PFSK-1 (cell line): ENCODE results near the gene CALD1.

Source experiments
- FOXP2 ChIP-seq: optimal IDR thresholded peaks from 2 replicates; pipeline ENCODE3; 2011; ENCODE audit warnings: borderline replicate concordance, control low read depth, inconsistent platforms; ENCODE audit not compliant: insufficient read depth; ENCODE audit errors: extremely low read length, extremely low read depth
- POLR2AphosphoS5 ChIP-seq: IDR thresholded peaks from 2 replicates; pipeline ENCODE4 v1.6.1; 2012; ENCODE audit warnings: low read depth, mild to moderate bottlenecking, control low read depth, low read length, moderate library complexity
- SIN3A ChIP-seq: IDR thresholded peaks from 2 replicates; pipeline ENCODE4 v1.6.1; 2012; ENCODE audit warnings: mild to moderate bottlenecking, low read length, moderate library complexity, borderline replicate concordance; ENCODE audit not compliant: insufficient read depth
- TAF1 ChIP-seq: IDR thresholded peaks from 2 replicates; pipeline ENCODE4 v1.6.1; 2012; ENCODE audit warnings: low read length, control low read depth, borderline replicate concordance; ENCODE audit not compliant: insufficient read depth
- TF ChIP-seq, protein P1 (sequence below), 2 experiments: IDR thresholded peaks; 2 replicates each; pipeline versions ENCODE4 v1.6.1 to v1.8.0; 2011 to 2012; ENCODE audit warnings: low read depth in 2 of 2, low read length in 2 of 2, control low read depth in 1 of 2, inconsistent platforms in 1 of 2, mild to moderate bottlenecking in 1 of 2, moderate library complexity in 1 of 2; ENCODE audit not compliant: insufficient read depth in 1 of 2

Gene CALD1

DNA sequence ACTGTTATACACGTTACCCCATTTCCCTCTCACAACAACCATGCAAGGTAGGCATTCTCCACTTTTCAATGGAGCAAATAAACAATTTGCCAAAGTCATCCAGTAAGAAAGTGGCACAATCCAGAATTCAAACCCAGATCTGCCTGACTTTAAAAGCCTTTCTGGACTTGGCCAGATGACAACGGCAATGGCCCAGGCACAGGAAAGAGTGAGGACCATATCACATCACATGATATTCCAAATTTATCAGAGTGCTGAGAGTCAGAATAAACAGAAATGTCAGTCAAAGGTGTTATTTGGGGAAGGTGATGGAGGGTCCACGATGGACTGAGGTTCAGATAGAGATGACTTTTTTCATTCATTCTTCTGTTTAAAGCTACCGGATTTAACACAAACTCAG lies 48.0 kb downstream of the CALD1 start:
- TF ChIP-seq, protein P1, sequence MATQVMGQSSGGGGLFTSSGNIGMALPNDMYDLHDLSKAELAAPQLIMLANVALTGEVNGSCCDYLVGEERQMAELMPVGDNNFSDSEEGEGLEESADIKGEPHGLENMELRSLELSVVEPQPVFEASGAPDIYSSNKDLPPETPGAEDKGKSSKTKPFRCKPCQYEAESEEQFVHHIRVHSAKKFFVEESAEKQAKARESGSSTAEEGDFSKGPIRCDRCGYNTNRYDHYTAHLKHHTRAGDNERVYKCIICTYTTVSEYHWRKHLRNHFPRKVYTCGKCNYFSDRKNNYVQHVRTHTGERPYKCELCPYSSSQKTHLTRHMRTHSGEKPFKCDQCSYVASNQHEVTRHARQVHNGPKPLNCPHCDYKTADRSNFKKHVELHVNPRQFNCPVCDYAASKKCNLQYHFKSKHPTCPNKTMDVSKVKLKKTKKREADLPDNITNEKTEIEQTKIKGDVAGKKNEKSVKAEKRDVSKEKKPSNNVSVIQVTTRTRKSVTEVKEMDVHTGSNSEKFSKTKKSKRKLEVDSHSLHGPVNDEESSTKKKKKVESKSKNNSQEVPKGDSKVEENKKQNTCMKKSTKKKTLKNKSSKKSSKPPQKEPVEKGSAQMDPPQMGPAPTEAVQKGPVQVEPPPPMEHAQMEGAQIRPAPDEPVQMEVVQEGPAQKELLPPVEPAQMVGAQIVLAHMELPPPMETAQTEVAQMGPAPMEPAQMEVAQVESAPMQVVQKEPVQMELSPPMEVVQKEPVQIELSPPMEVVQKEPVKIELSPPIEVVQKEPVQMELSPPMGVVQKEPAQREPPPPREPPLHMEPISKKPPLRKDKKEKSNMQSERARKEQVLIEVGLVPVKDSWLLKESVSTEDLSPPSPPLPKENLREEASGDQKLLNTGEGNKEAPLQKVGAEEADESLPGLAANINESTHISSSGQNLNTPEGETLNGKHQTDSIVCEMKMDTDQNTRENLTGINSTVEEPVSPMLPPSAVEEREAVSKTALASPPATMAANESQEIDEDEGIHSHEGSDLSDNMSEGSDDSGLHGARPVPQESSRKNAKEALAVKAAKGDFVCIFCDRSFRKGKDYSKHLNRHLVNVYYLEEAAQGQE (IDR thresholded peaks at IDR 0.05; ENCODE audit: insufficient read depth in 1 of 2, low read depth in 2 of 2, low read length in 2 of 2), result no peak
- TF ChIP-seq POLR2AphosphoS5 (no peak), TAF1 (no peak), FOXP2 (no peak), SIN3A (no peak)

DNA sequence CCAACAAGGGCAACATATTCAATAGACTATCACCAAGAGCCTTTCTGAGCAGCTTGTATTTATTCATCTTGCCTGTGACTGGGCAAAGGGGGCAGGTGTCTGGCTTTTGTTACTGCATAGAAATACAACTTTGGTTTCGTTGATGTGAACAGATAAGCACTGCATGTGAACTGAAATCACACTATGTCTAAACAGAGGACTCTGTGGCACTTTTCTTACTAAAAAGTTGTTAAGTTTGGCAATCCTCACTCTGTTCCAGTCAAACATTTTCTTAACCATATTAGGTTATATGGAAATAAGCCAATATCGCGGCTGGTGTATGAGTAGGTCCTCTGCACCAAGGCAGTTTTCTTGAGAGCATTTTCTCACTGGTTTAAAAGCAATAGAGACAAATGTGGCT lies 48.5 kb downstream of the CALD1 start:
- TF ChIP-seq FOXP2 (no peak), SIN3A (no peak), POLR2AphosphoS5 (no peak), TAF1 (no peak)
- TF ChIP-seq, protein P1 (IDR thresholded peaks at IDR 0.05; ENCODE audit: insufficient read depth in 1 of 2, low read depth in 2 of 2, low read length in 2 of 2), result no peak

DNA sequence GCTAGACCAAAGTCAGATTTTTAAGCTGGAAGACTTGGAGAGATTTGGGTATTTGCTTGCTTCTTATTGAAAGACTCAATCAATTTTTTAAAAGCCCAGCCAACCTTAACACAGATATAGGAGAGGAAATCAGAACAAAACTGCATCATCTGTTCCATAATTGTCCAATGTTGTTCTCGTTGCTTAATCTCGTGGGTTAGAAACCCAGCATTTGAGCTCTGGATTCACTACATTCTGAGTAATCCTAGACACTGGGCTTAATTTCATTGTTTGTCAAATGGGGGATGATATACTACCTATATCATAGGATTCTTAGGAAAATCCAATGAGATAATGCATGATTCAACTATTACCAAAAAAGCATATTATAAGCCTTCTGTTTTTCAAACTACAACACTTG lies 48.9 kb downstream of the CALD1 start:
- TF ChIP-seq POLR2AphosphoS5 (no peak), TAF1 (no peak), FOXP2 (no peak), SIN3A (no peak)
- TF ChIP-seq, protein P1 (IDR thresholded peaks at IDR 0.05; ENCODE audit: insufficient read depth in 1 of 2, low read depth in 2 of 2, low read length in 2 of 2), result no peak

DNA sequence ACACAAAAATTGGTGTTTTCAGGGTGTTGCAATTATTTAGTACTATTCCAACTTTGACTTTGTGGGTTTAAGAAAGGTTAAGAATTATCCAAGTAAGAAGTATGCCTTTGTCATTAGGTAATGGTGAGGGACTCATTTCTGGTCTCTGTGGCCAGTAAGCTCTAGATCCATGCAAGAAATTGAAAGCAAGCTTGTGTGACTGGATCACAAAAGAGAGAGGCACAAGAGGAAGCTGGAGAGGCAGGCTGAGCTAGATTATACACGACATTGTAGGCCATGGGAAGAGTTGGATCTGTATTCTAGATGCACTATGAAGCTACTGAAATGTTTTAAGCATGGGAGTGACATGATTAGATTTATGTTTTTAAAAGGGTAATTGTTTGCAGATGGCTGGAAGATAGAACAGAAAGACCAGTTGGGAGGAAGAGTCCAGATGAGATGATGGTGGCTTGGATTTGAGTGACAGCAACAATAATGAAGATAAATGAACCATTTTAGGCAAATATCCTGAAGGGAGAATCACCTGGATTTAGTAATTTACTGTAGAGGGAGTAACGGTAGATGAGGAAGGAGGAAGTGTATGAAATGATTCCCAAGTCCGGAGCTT lies 50.0 kb downstream of the CALD1 start:
- TF ChIP-seq SIN3A (no peak), TAF1 (no peak), POLR2AphosphoS5 (no peak), FOXP2 (no peak)
- TF ChIP-seq, protein P1 (IDR thresholded peaks at IDR 0.05; ENCODE audit: insufficient read depth in 1 of 2, low read depth in 2 of 2, low read length in 2 of 2), result no peak

GRCh38 chr7:134831862-134832261 lies 52.4 kb downstream of the CALD1 start:
- TF ChIP-seq, protein P1 (IDR thresholded peaks at IDR 0.05; ENCODE audit: insufficient read depth in 1 of 2, low read depth in 2 of 2, low read length in 2 of 2), result no peak
- no peak for TF ChIP-seq POLR2AphosphoS5
- TF ChIP-seq SIN3A, result no peak
- no peak for TF ChIP-seq FOXP2
- no peak for TF ChIP-seq TAF1
